ENCODE measurements around the gene KCNE5.
"Not testable (repeated sequence)": the region's sequence is repeated elsewhere in the genome, so short reads cannot be mapped to it uniquely, and the experiment has no call there.

The KCNE5 gene, protein sequence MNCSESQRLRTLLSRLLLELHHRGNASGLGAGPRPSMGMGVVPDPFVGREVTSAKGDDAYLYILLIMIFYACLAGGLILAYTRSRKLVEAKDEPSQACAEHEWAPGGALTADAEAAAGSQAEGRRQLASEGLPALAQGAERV

DNA sequence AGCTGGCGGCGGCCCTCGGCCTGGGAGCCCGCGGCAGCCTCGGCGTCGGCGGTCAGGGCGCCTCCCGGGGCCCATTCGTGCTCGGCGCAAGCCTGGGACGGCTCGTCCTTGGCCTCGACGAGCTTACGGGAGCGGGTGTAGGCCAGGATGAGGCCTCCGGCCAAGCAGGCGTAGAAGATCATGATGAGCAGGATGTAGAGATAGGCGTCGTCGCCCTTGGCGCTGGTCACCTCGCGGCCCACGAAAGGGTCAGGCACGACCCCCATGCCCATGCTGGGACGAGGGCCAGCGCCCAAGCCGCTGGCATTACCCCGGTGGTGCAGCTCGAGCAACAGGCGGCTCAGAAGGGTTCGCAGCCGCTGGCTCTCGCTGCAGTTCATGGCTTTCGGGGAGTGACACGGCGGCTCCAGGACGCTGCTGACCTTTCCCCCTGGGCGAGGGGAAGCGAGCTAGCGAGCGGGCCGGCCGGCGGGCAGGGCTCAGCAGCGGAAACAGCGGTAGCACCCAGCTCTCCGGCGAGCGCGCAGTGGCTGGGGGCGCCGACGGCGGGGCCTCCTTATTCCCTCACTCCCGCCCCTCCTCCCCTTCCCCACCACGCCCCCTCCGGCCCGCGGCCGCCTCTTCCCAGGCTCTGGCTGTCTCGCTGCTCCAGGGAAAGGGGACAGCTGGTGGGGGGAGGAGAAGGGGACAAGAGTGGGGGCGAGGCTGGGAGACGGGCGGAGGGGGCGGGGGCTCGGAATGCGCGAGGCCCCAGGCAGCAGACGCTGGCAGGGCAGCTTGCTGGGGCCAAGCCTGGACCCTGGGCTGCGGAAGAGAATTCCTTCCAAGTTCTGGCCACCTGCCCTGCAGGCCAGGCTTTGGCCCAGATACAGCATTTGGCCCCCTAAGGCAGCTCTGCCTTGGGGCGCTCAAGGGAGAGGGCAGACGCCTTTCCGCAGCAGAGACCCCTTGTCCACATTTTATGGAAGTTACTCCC, at the start of gene KCNE5:
TSS of gene KCNE5 (minus strand) at position 532 of the 976 bp plus-strand sequence. CDS start at position 380, 152 bp downstream.
- no peak for DNase-seq

- no peak for DNase-seq
These were observed 47.3 kb upstream of the KCNE5 start for GRCh38 chrX:109672239-109672638.

DNA sequence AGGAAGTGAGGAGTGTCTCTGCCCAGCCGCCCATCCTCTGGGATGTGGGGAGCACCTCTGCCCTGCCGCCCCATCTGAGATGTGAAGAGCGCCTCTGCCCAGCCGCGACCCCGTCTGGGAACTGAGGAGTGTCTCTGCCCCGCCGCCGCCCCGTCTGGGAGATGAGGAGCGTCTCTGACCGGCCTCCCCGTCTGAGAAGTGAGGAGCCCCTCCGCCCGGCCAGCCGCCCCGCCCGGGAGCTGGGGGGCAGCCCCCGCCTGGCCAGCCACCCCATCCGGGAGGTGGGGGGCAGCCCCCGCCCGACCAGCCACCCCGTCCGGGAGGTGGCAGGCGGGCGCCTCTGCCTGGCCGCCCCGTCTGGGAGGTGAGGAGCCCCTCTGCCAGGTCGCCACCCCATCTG, 46.2 kb upstream of the KCNE5 start:
- not testable (repeated sequence) for DNase-seq

DNA sequence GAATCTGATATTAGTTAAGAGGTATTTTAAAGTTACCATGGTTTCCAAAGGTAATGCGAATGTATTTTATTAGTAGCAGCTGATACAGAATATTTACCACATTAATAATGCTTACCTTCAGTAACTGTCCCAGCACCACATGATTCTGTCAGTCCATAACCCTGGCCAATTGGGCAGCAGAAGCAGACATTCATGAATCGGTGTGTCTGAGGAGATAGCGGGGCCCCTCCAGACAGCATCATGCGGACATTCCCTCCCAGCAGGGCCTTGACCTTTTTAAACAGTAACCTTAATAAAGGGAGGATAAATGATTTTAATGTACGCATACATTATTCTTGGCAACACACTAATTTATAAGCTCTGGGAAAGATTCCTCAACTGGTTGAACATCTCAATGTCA, 43.0 kb upstream of the KCNE5 start:
- no peak for DNase-seq

GRCh38 chrX:109660435-109661143, 35.6 kb upstream of the KCNE5 start:
- no peak for DNase-seq

DNA sequence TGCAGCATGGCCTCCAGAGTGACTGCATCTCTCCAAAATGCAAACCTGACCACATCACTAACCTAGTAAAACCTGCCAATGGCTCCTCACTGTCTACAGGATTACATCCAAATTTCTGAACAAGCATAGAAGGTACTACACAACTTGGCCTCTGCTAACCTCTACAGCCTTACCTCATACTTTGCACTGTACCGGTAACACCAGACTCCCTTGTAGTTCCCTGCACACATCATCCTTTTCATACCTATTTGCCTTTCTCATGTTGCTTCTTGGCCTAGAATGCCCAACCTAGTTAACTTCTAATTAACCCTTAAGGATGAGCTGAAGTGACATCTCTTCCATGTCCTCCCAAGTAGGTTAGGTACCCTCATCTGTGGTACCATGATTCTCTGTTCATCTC, 33.4 kb upstream of the KCNE5 start:
- no peak for DNase-seq

- DNase-seq, result not testable (repeated sequence)
These were observed 32.4 kb upstream of the KCNE5 start for GRCh38 chrX:109657364-109657763.

GRCh38 chrX:109656774-109657173, 31.8 kb upstream of the KCNE5 start:
- no peak for DNase-seq

DNA sequence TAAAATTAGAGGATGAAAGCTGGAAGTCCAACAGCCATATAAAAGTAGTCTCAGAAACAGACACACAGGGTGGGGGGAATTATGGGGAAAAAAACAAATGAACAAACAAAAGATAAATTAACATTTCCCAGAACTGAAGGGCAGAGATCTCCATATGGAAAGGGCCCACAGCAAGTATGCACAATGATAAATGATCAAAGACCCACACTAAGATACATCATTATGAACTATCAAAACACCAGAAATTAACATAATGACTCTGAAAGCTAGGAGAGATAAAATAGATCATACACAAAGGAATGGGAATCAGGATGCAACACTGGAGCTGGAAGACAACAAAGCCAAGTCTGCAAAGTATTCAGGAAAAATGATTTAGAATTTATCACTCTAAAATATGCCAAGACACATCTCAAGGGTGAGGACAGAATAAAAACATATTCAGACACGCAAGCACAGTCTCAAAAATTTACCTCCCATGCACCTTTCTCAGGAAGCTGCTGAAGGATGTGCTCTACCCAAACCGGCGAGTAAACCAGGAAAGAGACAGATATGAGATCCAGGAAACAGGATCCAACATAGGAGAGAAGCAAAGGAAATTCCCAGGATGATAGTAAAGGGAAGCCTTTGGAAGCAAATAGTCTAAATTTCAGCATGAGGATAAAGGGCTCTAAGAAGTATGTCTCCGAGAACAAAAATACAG, 30.7 kb upstream of the KCNE5 start:
- DNase-seq, result no peak

DNA sequence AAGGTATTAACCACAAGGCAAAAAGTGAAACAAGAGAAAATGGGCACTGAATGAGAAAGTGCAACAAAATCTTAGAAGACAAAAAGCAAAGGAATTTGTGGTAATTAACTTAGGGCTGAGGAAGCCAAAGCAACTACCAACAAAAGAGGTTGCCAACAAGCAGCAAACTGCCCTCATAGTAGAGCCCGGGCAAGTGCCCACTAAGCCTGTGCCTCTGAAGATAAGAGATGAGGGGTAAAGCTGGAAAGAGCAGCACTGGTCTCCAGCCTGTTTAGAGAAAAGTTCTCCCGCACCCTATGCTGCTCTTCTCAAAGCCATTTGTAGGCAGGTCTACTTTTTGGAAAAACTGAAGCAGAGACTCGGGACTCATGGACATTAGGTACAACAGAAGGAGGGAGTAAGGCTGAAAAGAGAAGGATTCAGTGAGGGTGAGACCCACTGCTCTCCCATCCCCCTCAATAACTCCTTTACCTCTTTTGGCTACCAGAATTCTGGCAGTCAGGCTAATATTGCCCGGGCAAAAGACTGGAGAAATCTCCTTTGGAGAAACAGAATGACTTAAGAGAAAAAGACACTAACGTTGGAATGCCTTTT, 29.6 kb upstream of the KCNE5 start:
- no peak for DNase-seq

DNA sequence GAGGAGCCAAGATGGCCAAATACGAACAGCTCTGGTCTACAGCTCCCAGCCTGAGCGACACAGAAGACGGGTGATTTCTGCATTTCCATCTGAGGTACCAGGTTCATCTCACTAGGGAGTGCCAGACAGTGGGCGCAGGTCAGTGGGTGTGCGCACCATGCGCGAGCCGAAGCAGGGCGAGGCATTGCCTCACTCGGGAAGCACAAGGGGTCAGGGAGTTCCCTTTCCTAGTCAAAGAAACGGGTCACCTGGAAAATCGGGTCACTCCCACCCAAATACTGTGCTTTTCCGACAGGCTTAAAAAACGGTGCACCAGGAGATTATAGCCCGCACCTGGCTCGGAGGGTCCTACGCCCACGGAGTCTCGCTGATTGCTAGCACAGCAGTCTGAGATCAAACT, 19.7 kb upstream of the KCNE5 start:
- not testable (repeated sequence) for DNase-seq

GRCh38 chrX:109643687-109644086, 18.7 kb upstream of the KCNE5 start:
- DNase-seq, result no peak

- DNase-seq, result no peak
These were observed 13.2 kb upstream of the KCNE5 start for GRCh38 chrX:109638158-109638557.

DNA sequence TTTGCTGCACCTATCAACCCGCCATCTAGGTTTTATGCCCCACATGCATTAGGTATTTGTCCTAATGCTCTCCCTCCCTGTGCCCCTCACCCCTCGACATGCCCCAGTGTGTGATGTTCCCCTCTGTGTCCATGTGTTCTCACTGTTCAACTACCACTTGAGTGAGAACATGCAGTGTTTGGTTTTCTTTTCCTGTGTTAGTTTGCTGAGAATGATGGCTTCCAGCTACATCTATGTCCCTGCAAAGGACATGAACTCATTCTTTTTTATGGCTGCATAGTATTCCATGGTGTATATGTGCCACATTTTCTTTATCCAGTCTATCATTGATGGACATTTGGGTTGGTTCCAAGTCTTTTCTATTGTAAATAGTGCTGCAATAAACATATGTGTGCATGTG, 12.5 kb upstream of the KCNE5 start:
- not testable (repeated sequence) for DNase-seq

GRCh38 chrX:109635146-109635545, 10.2 kb upstream of the KCNE5 start:
- DNase-seq, result peak; percentile 22

- DNase-seq, result no peak
These were observed 8.0 kb upstream of the KCNE5 start for GRCh38 chrX:109632906-109633504.

DNA sequence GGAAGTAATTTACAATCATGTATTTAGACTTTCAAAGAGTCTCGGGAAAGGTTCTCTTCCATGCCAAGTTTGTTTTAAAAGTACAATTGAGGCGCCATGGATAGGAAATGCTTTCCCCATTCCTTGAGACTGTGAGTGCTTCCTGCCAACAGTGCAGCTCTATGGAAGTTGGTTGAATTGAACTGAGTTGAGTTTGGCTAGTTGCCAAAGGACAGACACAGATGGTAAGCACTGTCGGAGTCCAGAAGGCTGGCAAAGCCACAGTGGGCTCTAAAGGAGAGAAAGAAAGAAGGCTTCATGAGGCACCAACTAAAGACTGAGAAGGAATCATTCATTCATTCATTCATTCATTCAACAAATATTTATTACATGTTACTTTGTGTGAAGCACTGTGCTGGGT, 4.3 kb upstream of the KCNE5 start:
- DNase-seq, result no peak

DNA sequence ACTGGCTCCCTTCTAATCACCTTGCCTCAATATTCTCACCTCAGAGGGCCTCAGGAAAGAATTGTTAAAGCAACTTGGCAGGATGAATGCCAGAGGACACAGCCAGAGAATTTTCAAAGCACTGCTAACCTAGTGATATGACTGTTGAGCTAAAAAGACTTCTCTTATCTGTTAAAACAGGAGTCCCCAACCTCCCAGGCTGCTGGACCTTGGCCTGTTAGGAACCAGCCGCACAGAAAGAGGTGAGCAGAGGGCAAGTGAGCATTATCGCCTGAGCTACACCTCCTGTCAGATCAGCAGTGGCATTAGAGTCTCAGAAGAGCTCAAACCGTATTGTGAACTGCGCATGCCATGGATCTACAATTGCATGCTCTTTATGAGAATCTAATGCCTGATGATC, 1.7 kb upstream of the KCNE5 start:
- no peak for DNase-seq

GRCh38 chrX:109623997-109624396, 975 bp downstream of the KCNE5 start:
- no peak for DNase-seq

- no peak for DNase-seq
These were observed 2.7 kb downstream of the KCNE5 start for GRCh38 chrX:109622270-109622669.

GRCh38 chrX:109619771-109620170, 5.2 kb downstream of the KCNE5 start:
- DNase-seq, result no peak

DNA sequence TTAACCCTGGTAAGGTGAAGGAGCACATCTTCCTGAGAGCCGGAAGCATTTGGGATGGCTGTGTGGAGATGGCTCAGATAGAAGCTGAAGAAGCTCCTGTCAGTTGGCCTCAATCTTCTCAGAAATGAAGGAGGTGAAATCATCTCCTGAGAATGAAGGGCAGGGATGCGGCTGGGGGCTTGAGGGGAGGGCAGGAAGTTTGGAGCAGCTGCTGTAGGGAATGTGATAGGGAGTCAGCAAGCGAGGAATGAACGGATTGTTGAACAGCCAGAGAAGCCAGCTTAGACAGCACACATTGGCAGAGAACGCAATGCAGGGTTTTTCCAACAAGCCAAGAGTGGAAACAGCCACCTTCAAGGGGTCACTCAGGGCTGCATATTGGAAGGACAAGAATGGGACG, 10.0 kb downstream of the KCNE5 start:
- no peak for DNase-seq
